ENCODE data around the gene TMEM258.

The TMEM258 gene

DNA sequence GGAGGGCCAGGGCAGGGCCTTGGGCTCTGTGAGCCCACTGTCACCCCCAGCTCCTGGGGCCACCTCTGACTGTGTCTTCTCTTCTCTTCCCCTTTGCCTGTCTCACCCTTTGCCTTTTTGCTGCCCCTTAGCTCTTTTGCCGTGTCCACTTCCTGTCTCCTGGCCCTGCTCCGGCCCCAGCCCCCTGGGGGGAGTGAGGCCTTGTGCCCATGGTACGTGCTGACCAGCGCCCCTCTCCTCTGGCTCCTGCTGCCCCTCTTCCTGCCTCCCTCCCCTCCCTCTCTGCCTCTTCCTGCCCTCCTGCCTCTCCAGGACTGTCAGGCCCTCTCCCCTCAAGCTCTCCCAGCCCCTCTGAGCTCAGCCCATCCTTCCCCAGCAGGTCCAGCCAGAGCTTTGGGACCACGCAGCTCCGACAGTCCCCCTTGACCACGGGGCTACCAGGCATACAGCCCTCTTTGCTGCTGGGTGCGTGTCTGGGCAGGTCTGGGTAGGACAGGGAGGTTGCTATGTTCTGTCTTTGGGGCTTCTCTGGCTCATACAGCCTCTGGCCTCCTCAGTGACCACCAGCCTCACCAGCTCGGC, 11.7 kb downstream of the TMEM258 start (continued):
- TF ChIP-seq, protein P1, sequence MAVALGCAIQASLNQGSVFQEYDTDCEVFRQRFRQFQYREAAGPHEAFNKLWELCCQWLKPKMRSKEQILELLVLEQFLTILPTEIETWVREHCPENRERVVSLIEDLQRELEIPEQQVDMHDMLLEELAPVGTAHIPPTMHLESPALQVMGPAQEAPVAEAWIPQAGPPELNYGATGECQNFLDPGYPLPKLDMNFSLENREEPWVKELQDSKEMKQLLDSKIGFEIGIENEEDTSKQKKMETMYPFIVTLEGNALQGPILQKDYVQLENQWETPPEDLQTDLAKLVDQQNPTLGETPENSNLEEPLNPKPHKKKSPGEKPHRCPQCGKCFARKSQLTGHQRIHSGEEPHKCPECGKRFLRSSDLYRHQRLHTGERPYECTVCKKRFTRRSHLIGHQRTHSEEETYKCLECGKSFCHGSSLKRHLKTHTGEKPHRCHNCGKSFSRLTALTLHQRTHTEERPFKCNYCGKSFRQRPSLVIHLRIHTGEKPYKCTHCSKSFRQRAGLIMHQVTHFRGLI (tag by site-specific recombination; IDR thresholded peaks at IDR 0.05): no peak
- TF ChIP-seq, protein P2, sequence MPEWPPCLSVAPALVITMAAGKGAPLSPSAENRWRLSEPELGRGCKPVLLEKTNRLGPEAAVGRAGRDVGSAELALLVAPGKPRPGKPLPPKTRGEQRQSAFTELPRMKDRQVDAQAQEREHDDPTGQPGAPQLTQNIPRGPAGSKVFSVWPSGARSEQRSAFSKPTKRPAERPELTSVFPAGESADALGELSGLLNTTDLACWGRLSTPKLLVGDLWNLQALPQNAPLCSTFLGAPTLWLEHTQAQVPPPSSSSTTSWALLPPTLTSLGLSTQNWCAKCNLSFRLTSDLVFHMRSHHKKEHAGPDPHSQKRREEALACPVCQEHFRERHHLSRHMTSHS (tag by site-specific recombination; IDR thresholded peaks at IDR 0.05): no peak
- TF ChIP-seq ZSCAN16 (tag by site-specific recombination; IDR thresholded peaks at IDR 0.05): no peak
- no peak for TF ChIP-seq ZNF423 (tag by site-specific recombination; IDR thresholded peaks at IDR 0.05)
- TF ChIP-seq ZNF311 (tag by site-specific recombination; IDR thresholded peaks at IDR 0.05; ENCODE audit: borderline replicate concordance): no peak
- no peak for TF ChIP-seq ZNF146 (tag by site-specific recombination; IDR thresholded peaks at IDR 0.05)
- TF ChIP-seq ZNF510 (tag by site-specific recombination; IDR thresholded peaks at IDR 0.05; ENCODE audit: insufficient replicate concordance): no peak
- TF ChIP-seq, protein P3, sequence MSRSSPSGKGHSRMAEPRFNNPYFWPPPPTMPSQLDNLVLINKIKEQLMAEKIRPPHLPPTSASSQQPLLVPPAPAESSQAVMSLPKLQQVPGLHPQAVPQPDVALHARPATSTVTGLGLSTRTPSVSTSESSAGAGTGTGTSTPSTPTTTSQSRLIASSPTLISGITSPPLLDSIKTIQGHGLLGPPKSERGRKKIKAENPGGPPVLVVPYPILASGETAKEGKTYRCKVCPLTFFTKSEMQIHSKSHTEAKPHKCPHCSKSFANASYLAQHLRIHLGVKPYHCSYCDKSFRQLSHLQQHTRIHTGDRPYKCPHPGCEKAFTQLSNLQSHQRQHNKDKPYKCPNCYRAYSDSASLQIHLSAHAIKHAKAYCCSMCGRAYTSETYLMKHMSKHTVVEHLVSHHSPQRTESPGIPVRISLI (tag by site-specific recombination; IDR thresholded peaks at IDR 0.05): no peak
- TF ChIP-seq ZNF324 (tag by site-specific recombination; IDR thresholded peaks at IDR 0.05): no peak
- TF ChIP-seq ZSCAN23 (tag by site-specific recombination; IDR thresholded peaks at IDR 0.05): no peak

DNA sequence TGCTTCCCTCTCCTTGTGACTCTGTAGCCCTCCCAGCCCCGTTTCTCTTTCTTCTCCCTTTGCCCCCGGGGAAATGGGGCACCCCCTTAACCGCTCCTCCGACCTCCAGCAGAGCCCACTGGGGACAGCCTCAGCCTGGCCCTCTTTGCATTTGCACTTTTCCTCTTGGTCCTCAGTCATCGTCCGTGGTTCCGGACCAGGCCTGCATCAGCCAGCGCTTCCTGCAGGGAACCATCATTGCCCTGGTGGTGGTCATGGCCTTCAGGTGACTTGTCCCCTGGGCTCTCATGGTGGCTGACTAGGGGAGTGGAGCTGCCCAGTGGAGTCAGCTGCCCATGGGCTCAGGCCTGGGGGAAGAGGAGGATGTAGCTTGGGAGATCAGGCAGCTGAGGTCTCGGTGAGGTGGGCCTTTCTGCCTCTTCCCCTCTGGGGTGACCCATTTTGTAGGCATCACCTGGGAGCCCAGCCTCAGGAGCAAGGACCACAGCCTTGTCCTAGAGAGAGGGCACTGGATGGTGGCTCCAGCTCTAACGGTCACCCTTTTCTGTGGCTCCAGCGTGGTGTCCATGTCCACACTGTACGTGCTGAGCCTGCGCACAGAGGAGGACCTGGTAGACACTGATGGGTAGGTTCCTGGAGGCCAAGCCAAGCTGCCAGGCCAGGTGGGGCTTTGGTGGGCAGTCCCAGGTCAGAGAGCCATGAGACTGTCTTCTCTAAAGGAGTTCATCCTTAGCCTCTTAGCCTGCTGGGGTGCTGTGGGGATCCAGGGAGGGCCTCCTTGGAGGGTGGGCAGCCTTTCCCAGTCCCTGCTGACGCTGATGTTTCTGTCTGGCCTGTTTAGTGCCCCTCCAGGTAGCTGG, 12.5 kb downstream of the TMEM258 start:
- peaks cover 0 to 31% of the 10 kb centered on the region in 2 experiments; a peak in 1 of 3 replicates for H3K36me3 ChIP-seq (ENCODE audit: control insufficient read depth in 2 of 2, insufficient read depth in 1 of 2, low read length in 2 of 2)
- ChIA-PET CTCF (interaction anchor here (0.8 to 2.9 kb wide), 8 partner anchors 8 to 118 kb away, joined by 3 to 13 read pairs (median 4); no protein-coding TSS in a partner anchor), POLR2A (interaction anchor here (1.2 kb wide), 3 partner anchors 8 to 27 kb away, joined by 3 to 5 read pairs (median 4); no protein-coding TSS in a partner anchor)
- H3K27ac ChIP-seq (ENCODE audit: extremely low read depth, low read depth, low read length): no peak overlapping the region
- H3K9me3 ChIP-seq (ENCODE audit: control insufficient read depth, insufficient read depth, low read depth, low read length): no peaks in the 10 kb centered on the region
- no peak overlapping the region for H3K4me3 ChIP-seq (ENCODE audit: low read depth, low read length)
- no peaks in the 10 kb centered on the region for H3K4me1 ChIP-seq (ENCODE audit: control insufficient read depth, insufficient read depth, low read length)
- no peak for TF ChIP-seq ZNF121 (tag by site-specific recombination; IDR thresholded peaks at IDR 0.05)
- TF ChIP-seq GLIS2 (tag by site-specific recombination; IDR thresholded peaks at IDR 0.05): peak; percentile 25; the same call in 1 of the 2 replicates
- 0 out of 2 replicates have a peak, but pooled peaks have one; percentile 21 for TF ChIP-seq ZNF600 (tag by site-specific recombination; IDR thresholded peaks at IDR 0.05)

DNA sequence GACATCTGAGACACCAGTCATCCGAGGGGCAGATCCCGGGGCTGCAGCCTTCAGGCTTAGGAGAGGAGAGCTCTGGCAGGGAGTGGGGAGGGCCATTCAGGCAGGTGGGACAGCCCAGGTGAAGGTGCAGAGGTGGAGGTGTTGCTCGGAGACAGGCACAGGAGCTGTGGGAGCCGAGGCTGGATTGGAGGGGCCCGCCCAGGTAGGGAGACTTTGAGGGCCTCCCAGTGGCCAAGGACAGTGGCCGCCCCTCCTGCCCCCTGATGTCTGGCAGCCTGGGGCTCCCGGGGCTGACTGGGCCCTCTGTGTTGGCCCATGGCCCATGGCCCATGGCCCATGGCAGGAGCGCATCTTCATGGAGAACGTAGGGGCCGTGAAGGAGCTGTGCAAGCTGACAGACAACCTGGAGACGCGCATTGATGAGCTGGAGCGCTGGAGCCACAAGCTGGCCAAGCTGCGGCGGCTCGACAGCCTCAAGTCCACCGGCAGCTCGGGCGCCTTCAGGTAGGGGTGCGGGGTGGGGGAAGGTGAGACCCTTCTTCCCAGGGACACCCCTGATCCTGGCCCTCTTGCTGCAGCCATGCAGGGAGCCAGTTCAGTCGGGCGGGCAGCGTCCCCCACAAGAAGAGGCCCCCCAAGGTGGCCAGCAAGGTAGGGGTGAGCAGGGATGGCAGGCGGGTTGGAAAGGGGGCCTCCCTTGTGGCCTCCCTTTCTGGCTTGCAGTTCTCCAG, 13.3 kb downstream of the TMEM258 start:
- Histone ChIP-seq H3K9me3 (ENCODE audit: control insufficient read depth, insufficient read depth, low read depth, low read length) (no peaks in the 10 kb centered on the region), H3K4me1 (ENCODE audit: control insufficient read depth, insufficient read depth, low read length) (no peaks in the 10 kb centered on the region), H3K36me3 (ENCODE audit: control insufficient read depth in 2 of 2, insufficient read depth in 1 of 2, low read length in 2 of 2) (peaks cover 0 to 23% of the 10 kb centered on the region in 2 experiments; a peak in 1 of 3 replicates), H3K4me3 (ENCODE audit: low read depth, low read length) (no peak overlapping the region), H3K27ac (ENCODE audit: extremely low read depth, low read depth, low read length) (no peak overlapping the region)
- TF ChIP-seq ZNF202 (tag by site-specific recombination; IDR thresholded peaks at IDR 0.05; ENCODE audit: borderline replicate concordance): no peak
- TF ChIP-seq, protein P4, sequence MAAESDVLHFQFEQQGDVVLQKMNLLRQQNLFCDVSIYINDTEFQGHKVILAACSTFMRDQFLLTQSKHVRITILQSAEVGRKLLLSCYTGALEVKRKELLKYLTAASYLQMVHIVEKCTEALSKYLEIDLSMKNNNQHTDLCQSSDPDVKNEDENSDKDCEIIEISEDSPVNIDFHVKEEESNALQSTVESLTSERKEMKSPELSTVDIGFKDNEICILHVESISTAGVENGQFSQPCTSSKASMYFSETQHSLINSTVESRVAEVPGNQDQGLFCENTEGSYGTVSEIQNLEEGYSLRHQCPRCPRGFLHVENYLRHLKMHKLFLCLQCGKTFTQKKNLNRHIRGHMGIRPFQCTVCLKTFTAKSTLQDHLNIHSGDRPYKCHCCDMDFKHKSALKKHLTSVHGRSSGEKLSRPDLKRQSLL (tag by site-specific recombination; IDR thresholded peaks at IDR 0.05): peak; percentile 67; the same call in 1 of the 2 replicates
- ChIA-PET POLR2A (interaction anchor here (1.2 kb wide), 2 partner anchors 9 to 26 kb away, joined by 3 to 4 read pairs; no protein-coding TSS in a partner anchor), CTCF (interaction anchor here (0.6 to 2.9 kb wide), 4 partner anchors 9 to 106 kb away, joined by 3 to 13 read pairs (median 6); no protein-coding TSS in a partner anchor)

All from HEK293 (cell line).